Measurements from ENCODE around the gene VSIG10. TPM values are rescaled to one million over a fixed set of nuclear protein-coding genes. Genes with fewer than 3 reads are reported as not detected.
A peak's percentile ranks its signal among the peaks of the same experiment; 100 is the strongest.

Gene VSIG10
- total and polyA plus RNA-seq, 2 of the 13 experiments (the other 11 are each of a cell fraction or from before 2014, with no cell fraction given) = 25.6 to 42.5 TPM

DNA sequence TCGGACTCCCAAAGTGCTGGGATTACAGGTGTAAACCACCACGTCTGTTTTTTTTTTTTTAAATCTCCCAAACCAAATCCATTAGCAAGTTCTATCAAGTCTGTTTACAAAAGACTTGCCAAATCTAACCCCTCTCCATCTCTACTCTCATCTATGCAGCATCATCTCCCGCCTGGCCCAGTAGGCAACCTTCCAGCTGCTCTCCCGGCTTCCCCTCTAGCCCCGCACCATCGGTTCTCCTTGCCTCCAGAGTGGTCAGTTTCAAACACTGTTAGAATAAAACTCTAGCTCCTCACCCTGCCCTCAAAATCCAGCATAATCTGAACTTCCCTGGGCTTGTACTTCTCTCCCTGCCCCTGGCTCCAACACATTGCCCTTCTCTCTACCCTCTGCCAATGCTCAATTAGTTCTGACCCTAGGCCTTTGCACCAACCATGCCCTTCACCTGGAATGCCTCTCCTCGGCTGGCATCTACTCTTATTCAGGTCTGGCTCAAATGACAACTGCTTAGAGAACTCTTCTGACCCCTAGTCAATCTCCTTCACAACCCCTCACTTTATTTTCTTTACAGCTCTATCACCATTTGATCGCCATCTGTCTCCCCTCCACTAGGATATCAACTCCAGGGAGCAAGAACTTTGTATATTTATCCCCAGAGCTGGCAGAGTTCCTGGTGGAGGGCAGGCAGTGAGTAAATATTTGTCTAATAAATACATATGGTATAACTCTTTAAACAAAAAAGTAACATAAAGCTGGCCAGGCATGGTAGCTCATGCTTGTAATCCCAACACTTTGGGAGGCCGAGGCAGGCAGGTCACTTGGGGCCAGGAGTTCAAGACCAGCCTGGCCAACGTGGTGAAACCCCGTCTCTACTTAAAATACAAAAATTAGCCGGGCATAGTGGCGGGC is 47.7 kb downstream of the VSIG10 start (continued):
- TF ChIP-seq SALL1 (CRISPR knock-in tag; IDR thresholded peaks at IDR 0.05) = peak; percentile 75
- TF ChIP-seq ZNF383 (CRISPR knock-in tag; IDR thresholded peaks at IDR 0.05; ENCODE audit: borderline replicate concordance) = no peak
- no peak for TF ChIP-seq ZNF747 (CRISPR knock-in tag; IDR thresholded peaks at IDR 0.05; ENCODE audit: borderline replicate concordance)
- no peak for TF ChIP-seq ZNF530 (CRISPR knock-in tag; IDR thresholded peaks at IDR 0.05; ENCODE audit: low read depth)
- TF ChIP-seq, protein P1, sequence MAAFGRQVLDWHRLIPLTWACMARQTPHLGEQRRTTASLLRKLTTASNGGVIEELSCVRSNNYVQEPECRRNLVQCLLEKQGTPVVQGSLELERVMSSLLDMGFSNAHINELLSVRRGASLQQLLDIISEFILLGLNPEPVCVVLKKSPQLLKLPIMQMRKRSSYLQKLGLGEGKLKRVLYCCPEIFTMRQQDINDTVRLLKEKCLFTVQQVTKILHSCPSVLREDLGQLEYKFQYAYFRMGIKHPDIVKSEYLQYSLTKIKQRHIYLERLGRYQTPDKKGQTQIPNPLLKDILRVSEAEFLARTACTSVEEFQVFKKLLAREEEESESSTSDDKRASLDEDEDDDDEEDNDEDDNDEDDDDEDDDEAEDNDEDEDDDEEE (CRISPR knock-in tag; IDR thresholded peaks at IDR 0.05) = no peak
- TF ChIP-seq TRIM24 (CRISPR knock-in tag; IDR thresholded peaks at IDR 0.05) = no peak
- no peak for TF ChIP-seq LCORL (IDR thresholded peaks at IDR 0.05)
- TF ChIP-seq LCORL (CRISPR knock-in tag; IDR thresholded peaks at IDR 0.05) = no peak; the same call in 1 of the 2 replicates
- peak; percentile 83 for TF ChIP-seq ZMYM2 (CRISPR knock-in tag; IDR thresholded peaks at IDR 0.05)
- no peak for TF ChIP-seq ZFY (CRISPR knock-in tag; IDR thresholded peaks at IDR 0.05)
- TF ChIP-seq E2F2 (CRISPR knock-in tag; IDR thresholded peaks at IDR 0.05; ENCODE audit: borderline replicate concordance) = no peak
- no peak for TF ChIP-seq GATA4 (IDR thresholded peaks at IDR 0.05; ENCODE audit: borderline replicate concordance, low read depth)
- TF ChIP-seq RBAK (CRISPR knock-in tag; IDR thresholded peaks at IDR 0.05) = no peak
- TF ChIP-seq ZNF136 (CRISPR knock-in tag; IDR thresholded peaks at IDR 0.05; ENCODE audit: low read depth) = no peak
- TF ChIP-seq ZNF253 (CRISPR knock-in tag; IDR thresholded peaks at IDR 0.05; ENCODE audit: borderline replicate concordance) = no peak
- no peak for TF ChIP-seq ZFP36 (IDR thresholded peaks at IDR 0.05; ENCODE audit: borderline replicate concordance, low read depth, low read length, partially characterized antibody)
- no peak for TF ChIP-seq CSRNP2 (CRISPR knock-in tag; conservative IDR thresholded peaks at IDR 0.05; ENCODE audit: low read depth)
- TF ChIP-seq ZBTB38 (CRISPR knock-in tag; IDR thresholded peaks at IDR 0.05) = no peak
- TF ChIP-seq, protein P2, sequence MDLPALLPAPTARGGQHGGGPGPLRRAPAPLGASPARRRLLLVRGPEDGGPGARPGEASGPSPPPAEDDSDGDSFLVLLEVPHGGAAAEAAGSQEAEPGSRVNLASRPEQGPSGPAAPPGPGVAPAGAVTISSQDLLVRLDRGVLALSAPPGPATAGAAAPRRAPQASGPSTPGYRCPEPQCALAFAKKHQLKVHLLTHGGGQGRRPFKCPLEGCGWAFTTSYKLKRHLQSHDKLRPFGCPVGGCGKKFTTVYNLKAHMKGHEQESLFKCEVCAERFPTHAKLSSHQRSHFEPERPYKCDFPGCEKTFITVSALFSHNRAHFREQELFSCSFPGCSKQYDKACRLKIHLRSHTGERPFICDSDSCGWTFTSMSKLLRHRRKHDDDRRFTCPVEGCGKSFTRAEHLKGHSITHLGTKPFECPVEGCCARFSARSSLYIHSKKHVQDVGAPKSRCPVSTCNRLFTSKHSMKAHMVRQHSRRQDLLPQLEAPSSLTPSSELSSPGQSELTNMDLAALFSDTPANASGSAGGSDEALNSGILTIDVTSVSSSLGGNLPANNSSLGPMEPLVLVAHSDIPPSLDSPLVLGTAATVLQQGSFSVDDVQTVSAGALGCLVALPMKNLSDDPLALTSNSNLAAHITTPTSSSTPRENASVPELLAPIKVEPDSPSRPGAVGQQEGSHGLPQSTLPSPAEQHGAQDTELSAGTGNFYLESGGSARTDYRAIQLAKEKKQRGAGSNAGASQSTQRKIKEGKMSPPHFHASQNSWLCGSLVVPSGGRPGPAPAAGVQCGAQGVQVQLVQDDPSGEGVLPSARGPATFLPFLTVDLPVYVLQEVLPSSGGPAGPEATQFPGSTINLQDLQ (CRISPR knock-in tag; IDR thresholded peaks at IDR 0.05) = no peak
- no peak for TF ChIP-seq MAFG (CRISPR knock-in tag; IDR thresholded peaks at IDR 0.05)
- no peak for TF ChIP-seq SOX13 (IDR thresholded peaks at IDR 0.05)
- peak in 1 of 2 experiments; percentile 57; a peak in 1 of 4 replicates for TF ChIP-seq SOX13 (CRISPR knock-in tag; conservative IDR thresholded peaks at IDR 0.05 in 1 of 2, IDR thresholded peaks at IDR 0.05 in 1 of 2)
- peak; percentile 33; the same call in 1 of the 2 replicates for TF ChIP-seq SOX5 (CRISPR knock-in tag; IDR thresholded peaks at IDR 0.05; ENCODE audit: borderline replicate concordance)
- TF ChIP-seq ATAD3A (CRISPR knock-in tag; IDR thresholded peaks at IDR 0.05) = no peak
